HUES48 (cell line): ENCODE measurements around the gene FOXK1.
"Not testable (repeated sequence)": the region's sequence is repeated elsewhere in the genome, so short reads cannot be mapped to it uniquely, and the experiment has no call there.

Source experiments
- H3K27ac ChIP-seq: one replicate; pipeline ENCODE4 v1.7.0; 2013; ENCODE audit warnings: low read depth, low read length, inconsistent platforms
- H3K27me3 ChIP-seq: 2 replicates; pipeline ENCODE4 v1.6.1; 2013; ENCODE audit warnings: mild to moderate bottlenecking, low read length; ENCODE audit not compliant: control insufficient read depth, insufficient read depth
- H3K36me3 ChIP-seq: 2 replicates; pipeline ENCODE4 v1.6.1; 2013; ENCODE audit warnings: low read length; ENCODE audit not compliant: control insufficient read depth, insufficient read depth
- H3K4me1 ChIP-seq: 2 replicates; pipeline ENCODE4 v1.6.1; 2013; ENCODE audit warnings: mild to moderate bottlenecking, low read length; ENCODE audit not compliant: control insufficient read depth, insufficient read depth
- H3K4me3 ChIP-seq: 2 replicates; pipeline ENCODE4 v1.5.1; 2013; ENCODE audit warnings: mild to moderate bottlenecking, low read depth, low read length
- H3K9ac ChIP-seq: 2 replicates; pipeline ENCODE4 v1.6.1; 2013; ENCODE audit warnings: mild to moderate bottlenecking, low read depth, low read length, moderate library complexity
- H3K9me3 ChIP-seq: 2 replicates; pipeline ENCODE4 v1.6.1; 2013; ENCODE audit warnings: low read length; ENCODE audit not compliant: control insufficient read depth, insufficient read depth

Gene FOXK1

DNA sequence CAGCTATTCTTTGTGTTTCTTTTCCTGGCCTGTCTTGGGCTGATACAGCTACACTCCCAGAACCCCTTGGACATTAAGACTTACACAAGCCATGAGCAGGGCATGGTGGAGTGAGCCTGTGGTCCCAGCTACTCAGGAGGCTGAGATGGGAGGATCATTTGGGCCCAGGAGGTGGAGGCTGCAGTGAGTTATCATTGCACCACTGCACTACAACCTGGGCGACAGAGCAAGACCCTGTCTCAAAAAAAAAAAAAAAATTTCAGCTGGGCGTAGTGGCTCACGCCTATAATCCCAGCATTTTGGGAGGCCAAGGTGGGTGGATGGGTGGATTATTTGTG lies 13.6 kb upstream of the FOXK1 start:
- Histone ChIP-seq H3K36me3 (no peaks in the 10 kb centered on the region), H3K4me1 (no peaks in the 10 kb centered on the region), H3K9me3 (peaks cover 5% of the 10 kb centered on the region; the same call in 1 of the 2 replicates), H3K27ac (no peak overlapping the region), H3K9ac (no peak overlapping the region), H3K27me3 (no peaks in the 10 kb centered on the region), H3K4me3 (no peak overlapping the region)

DNA sequence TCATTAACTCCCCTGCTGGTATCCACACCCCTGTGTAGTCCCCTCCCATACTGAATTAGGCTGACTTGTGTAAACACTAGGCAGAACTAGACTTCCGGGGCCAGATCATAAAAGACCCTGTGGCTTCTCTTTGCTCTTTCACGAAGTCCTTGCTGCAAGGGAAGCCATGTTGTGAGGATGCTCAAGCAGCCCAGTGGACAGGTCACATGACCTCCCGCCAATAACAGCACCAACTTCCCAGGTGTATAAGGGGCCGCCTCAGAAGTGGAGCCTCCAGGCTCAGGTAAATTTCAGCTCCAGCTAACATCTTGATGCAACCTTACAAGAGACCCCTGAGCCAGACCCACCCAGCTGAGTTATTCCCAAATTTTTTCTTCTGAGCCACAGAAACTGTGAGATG lies 11.3 kb upstream of the FOXK1 start:
- H3K9me3 ChIP-seq, result peaks cover 15% of the 10 kb centered on the region; the same call in 1 of the 2 replicates
- H3K4me3 ChIP-seq, result no peak overlapping the region
- H3K9ac ChIP-seq, result no peak overlapping the region
- H3K27me3 ChIP-seq, result no peaks in the 10 kb centered on the region
- H3K4me1 ChIP-seq, result no peaks in the 10 kb centered on the region
- H3K27ac ChIP-seq, result no peak overlapping the region
- no peaks in the 10 kb centered on the region for H3K36me3 ChIP-seq

DNA sequence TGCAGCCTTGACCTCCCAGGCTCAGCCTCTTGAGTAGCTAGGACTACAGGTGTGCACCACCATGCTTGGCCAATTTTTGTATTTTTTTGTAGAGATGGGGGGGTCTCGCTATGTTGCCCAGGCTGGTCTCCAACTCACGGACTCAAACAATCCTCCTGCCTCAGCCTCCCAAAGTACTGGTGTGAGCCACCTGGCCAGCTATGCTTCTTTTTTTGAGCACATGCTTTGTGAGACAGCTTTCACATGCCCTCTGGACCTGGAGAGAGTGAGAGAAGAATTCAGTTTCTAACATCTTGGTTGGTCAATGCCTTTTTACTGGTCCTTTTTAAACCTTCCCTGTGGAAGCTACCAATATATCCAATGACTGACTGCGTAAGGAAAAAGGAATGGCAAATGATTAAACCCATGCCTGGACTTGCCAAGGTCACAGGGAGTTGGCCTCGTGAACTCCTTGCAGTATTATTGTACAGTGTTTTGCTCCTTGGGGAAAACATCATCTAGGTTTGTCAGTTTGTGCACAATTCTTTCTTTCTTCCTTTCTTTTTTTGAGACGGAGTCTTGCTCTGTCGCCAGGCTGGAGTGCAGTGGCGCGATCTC lies 6.2 kb upstream of the FOXK1 start:
- H3K36me3 ChIP-seq, result no peaks in the 10 kb centered on the region
- peaks cover 22% of the 10 kb centered on the region for H3K27me3 ChIP-seq
- H3K27ac ChIP-seq, result no peak overlapping the region
- peaks cover 15% of the 10 kb centered on the region; the same call in 1 of the 2 replicates for H3K9me3 ChIP-seq
- H3K4me3 ChIP-seq, result no peak overlapping the region
- H3K9ac ChIP-seq, result no peak overlapping the region
- H3K4me1 ChIP-seq, result no peaks in the 10 kb centered on the region

DNA sequence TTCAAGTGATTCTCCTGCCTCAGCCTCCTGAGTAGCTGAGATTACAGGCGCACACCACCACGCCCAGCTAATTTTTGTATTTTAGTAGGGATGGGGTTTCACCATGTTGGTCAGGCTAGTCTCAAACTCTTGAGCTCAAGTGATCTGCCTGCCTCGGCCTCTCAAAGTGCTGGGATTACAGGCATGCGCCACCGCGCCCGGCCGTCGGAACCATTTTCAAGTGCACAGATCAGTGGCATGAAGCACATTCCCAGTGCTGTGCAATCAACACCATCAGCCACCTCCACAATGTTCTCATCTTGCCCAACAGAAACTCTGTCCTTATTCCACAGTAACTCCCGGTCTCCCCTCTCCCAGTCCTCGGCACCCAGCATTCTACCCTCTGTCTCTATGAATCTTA lies 4.6 kb upstream of the FOXK1 start:
- Histone ChIP-seq H3K27me3 (peaks cover 31% of the 10 kb centered on the region), H3K9me3 (peaks cover 14% of the 10 kb centered on the region)
- H3K36me3 ChIP-seq, H3K27ac ChIP-seq, H3K4me1 ChIP-seq, H3K4me3 ChIP-seq, H3K9ac ChIP-seq: not testable (repeated sequence)

DNA sequence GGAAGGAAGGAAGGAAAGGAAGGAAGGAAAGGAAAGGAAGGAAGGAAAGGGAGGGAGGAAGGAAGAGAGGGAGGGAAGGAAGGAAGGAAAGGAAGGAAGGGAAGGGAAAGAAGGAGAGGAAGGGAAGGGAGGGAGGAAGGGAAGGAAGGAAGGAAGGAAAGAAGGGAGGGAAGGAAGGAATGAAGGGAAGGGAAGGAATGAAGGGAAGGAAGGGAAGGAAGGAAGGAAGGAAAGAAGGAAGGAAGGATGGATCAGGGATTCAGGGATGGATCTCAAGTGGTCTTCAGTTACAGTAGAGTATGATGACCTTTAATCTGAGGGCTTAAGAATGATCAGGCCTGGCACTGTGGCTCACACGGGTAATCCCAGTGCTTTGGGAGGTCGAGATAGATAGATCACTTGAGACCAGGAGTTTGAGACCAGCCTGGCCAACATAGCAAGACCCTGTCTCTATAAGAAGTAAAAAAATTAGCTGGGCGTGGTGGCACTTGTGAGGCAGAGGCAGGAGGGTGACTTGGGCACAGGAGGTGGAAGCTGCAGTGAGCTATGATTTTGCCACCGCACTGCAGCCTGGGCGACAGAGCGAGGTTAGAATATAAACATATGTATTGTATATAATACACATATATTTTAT lies 760 bp upstream of the FOXK1 start:
- Histone ChIP-seq H3K4me1 (peaks cover 8% of the 10 kb centered on the region; the same call in 1 of the 2 replicates), H3K9me3 (peaks cover 4% of the 10 kb centered on the region), H3K4me3 (peak overlapping the region; percentile 50; the same call in 1 of the 2 replicates), H3K27me3 (peaks cover 35% of the 10 kb centered on the region), H3K36me3 (no peaks in the 10 kb centered on the region), H3K27ac (no peak overlapping the region), H3K9ac (no peak overlapping the region)

DNA sequence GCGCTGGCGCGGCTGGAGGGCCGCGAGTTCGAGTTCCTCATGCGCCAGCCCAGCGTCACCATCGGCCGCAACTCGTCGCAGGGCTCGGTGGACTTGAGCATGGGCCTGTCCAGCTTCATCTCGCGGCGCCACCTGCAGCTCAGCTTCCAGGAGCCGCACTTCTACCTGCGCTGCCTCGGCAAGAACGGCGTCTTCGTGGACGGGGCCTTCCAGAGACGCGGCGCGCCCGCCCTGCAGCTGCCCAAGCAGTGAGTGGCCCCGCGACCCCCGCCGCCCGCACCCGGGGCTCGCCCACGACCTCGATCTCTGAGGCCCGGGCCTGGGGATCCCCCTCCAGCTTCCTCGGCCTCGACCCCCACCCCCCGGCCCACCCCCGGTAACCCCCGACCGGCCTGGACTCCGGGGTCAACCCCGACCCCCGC lies 537 bp downstream of the FOXK1 start:
- Histone ChIP-seq H3K9ac (peak overlapping the region; percentile 44; the same call in 1 of the 2 replicates), H3K4me3 (peak overlapping the region; percentile 77), H3K27me3 (peaks cover 35% of the 10 kb centered on the region), H3K27ac (no peak overlapping the region), H3K36me3 (no peaks in the 10 kb centered on the region), H3K9me3 (peaks cover 4% of the 10 kb centered on the region), H3K4me1 (peaks cover 8% of the 10 kb centered on the region; the same call in 1 of the 2 replicates)

DNA sequence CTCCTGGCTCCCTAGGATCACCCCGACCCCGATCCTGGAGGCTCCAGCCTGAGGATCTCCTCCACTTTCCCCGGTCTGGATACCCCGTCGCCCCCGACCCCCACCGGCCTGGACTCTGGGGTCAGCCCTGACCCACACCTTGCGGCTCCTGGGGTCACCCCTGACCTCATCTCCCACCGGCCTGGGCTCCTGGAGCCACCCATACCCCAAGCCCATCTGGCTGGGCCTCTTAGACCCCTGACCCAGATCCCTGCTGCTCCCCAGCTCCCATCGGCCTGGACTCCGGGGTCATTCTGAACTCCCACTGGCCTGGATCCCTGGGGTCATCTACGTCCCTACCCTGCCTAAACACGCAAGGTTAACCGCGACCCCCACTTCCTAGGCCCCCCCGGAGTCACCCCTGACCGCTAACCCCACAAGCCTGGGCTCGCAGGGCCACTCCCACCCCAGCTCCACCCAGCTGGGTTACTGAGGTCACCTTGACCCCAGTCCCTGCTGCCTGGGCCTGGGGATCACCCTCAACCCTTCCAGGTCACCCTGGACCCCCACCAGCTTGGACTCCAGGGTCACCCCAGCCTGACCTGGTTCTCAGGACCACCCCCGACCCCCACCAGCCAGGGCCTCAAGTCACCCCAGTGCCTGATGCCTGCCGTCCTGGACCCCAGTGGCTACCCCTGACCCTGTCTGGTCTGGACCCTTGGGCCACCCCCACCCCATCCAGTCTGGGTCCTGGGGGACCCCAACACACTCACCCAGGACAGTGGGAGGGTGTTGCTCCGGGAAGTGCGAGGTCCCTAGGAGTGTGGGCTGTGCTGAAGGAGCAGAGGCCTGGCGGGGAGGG lies 1.2 kb downstream of the FOXK1 start:
- H3K27ac ChIP-seq, result no peak overlapping the region

DNA sequence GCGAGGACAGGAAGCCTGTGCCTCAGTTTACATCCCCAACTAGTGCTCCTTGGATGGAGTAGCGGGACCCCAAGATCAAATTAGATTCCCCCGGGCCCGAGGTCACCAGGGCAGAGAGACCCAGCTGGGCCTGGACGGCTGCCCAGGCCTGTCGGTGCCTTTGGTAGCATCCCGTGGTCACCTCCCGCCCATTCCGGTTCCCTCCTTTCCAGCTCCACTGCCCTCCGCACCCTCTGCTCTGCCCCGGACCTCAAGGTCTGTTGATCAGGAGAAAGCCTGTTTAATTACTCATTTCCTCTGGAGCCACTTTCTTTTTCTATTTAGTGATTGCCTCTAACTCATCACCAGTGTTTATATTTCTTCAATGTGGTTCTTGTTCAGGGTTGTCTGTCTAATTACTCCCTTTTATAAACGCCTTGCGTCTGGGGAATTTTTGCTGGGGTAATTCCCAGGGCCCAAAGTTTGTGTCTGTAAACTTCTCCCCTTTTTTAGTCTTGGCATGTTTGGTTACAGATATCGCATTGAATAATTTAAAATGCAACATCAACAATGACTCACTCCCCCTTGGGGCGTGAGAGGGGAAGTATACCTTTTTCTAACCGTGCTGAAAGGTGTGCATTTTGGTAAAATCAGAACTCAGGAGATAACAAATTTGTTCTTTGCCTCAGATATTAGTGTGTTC lies 1.9 kb downstream of the FOXK1 start:
- H3K9ac ChIP-seq, result no peak overlapping the region
- peaks cover 8% of the 10 kb centered on the region; the same call in 1 of the 2 replicates for H3K4me1 ChIP-seq
- H3K27me3 ChIP-seq, result peaks cover 25% of the 10 kb centered on the region
- peak overlapping the region; percentile 50; the same call in 1 of the 2 replicates for H3K4me3 ChIP-seq
- no peaks in the 10 kb centered on the region for H3K36me3 ChIP-seq
- H3K9me3 ChIP-seq, result peaks cover 4% of the 10 kb centered on the region
- no peak overlapping the region for H3K27ac ChIP-seq

More for the DNA sequence above, 1.2 kb downstream of the FOXK1 start:
- H3K4me1 ChIP-seq, result peaks cover 8% of the 10 kb centered on the region; the same call in 1 of the 2 replicates
- peak overlapping the region; percentile 50 for H3K4me3 ChIP-seq
- peaks cover 4% of the 10 kb centered on the region for H3K9me3 ChIP-seq
- no peak overlapping the region for H3K9ac ChIP-seq
- no peaks in the 10 kb centered on the region for H3K36me3 ChIP-seq
- peaks cover 29% of the 10 kb centered on the region for H3K27me3 ChIP-seq

DNA sequence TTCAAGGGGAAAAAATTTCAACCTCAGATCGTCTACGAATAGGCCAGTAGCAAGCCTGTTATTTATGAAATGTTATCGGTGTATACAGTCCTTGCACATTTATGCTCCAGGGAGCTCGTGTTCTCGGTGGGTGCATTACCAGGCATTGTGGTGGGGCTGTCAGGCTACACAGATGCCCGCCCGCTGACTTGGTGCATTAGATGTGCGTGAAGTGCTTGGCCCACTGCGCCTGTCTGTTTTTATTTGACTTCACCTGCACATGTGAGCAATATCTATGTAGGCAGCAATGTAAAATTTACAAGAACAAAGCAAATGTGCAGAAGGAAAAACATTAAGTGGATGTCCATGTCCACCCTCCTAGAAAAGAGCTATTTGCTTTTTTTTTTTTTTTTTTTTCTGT lies 2.8 kb downstream of the FOXK1 start:
- H3K27me3 ChIP-seq, result peaks cover 21% of the 10 kb centered on the region
- H3K4me3 ChIP-seq, result no peak overlapping the region
- H3K9me3 ChIP-seq, result peaks cover 4% of the 10 kb centered on the region
- peaks cover 8% of the 10 kb centered on the region; the same call in 1 of the 2 replicates for H3K4me1 ChIP-seq
- no peak overlapping the region for H3K27ac ChIP-seq
- H3K9ac ChIP-seq, result no peak overlapping the region
- no peaks in the 10 kb centered on the region for H3K36me3 ChIP-seq

DNA sequence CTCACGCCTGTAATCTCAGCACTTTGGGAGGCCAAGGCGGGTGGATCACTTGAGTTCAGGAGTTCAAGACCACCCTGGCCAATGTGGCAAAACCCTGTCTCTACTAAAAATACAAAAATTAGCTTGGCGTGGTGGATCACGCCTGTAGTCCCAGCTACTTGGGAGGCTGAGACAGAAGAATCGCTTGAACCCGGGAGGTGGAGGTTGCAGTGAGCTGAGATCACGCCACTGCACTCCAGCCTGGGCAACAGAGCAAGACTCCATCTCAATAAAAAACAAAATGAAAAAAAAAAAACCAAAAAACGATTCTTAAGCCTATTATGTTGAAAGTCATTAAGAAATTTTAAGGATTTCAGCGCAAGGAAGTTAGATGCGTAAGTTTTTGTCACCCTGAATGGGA lies 3.6 kb downstream of the FOXK1 start:
- H3K27me3 ChIP-seq, result peaks cover 15% of the 10 kb centered on the region
- not testable (repeated sequence) for H3K4me3 ChIP-seq, H3K27ac ChIP-seq, H3K4me1 ChIP-seq, H3K9me3 ChIP-seq, H3K9ac ChIP-seq, H3K36me3 ChIP-seq
